ENCODE measurements around the gene TMEM116.

- TF ChIP-seq CTCF (IDR thresholded peaks at IDR 0.05; ENCODE audit: low read depth, low read length, poor library complexity, severe bottlenecking) (no peak), EZH2phosphoT487 (IDR thresholded peaks at IDR 0.05; ENCODE audit: borderline replicate concordance, low read length) (no peak)
Measured at GRCh38 chr12:112000820-112001219, 12.1 kb downstream of the TMEM116 start.

All from DOHH2 (cell line).